Measurements from ENCODE around the gene FOXO3. TPM values are rescaled to one million over a fixed set of nuclear protein-coding genes. Genes with fewer than 3 reads are reported as not detected.
"Not testable (repeated sequence)": the region's sequence is repeated elsewhere in the genome, so short reads cannot be mapped to it uniquely, and the experiment has no call there.

The FOXO3 gene
- total and polyA plus RNA-seq, 2 experiments from 2014 or later, result 19.7 to 36.6 TPM

GRCh38 chr6:108661982-108662381, 101.3 kb downstream of the FOXO3 start:
- Histone ChIP-seq H3K27me3 (replicated peaks; ENCODE audit: insufficient read depth) (no peaks in the 10 kb centered on the region), H3K4me3 (no peak overlapping the region), H3K27ac (peak overlapping the region; percentile 22; the same call in 1 of the 2 replicates), H3K36me3 (ENCODE audit: low read depth) (peaks cover 12% of the 10 kb centered on the region), H3K4me2 (ENCODE audit: unreplicated experiment) (peak overlapping the region; percentile 31), H3K9me2 (ENCODE audit: insufficient read depth) (no peaks in the 10 kb centered on the region), H3K4me1 (ENCODE audit: insufficient read depth) (peaks cover 20% of the 10 kb centered on the region), H3K9me3 (ENCODE audit: low read depth) (no peaks in the 10 kb centered on the region), H3F3A (ENCODE audit: insufficient read depth) (peaks cover 19% of the 10 kb centered on the region), H3K9ac (no peak overlapping the region), H3K79me2 (ENCODE audit: insufficient read depth) (peaks cover 92% of the 10 kb centered on the region), H4K20me1 (ENCODE audit: insufficient read depth) (0 out of 2 replicates have a peak, but pooled peaks cover 7% of the 10 kb centered on the region), H2AFZ (no peak overlapping the region)
- TF ChIP-seq EZH2phosphoT487 (IDR thresholded peaks at IDR 0.05; ENCODE audit: insufficient read depth, low read depth) (no peak), EZH2 (IDR thresholded peaks at IDR 0.05; ENCODE audit: insufficient read depth, poor library complexity, severe bottlenecking) (no peak)
- DNase-seq, result no peak
- in situ Hi-C loops (cut with MboI), result no loop called here
- 94 to 99% methylated on average over 2 of the region's 2 CpGs for WGBS, 2 experiments (ENCODE audit: low coverage in 1 of 2, low lambda C conversion rate in 2 of 2, missing lambda C conversion rate in 2 of 2)

DNA sequence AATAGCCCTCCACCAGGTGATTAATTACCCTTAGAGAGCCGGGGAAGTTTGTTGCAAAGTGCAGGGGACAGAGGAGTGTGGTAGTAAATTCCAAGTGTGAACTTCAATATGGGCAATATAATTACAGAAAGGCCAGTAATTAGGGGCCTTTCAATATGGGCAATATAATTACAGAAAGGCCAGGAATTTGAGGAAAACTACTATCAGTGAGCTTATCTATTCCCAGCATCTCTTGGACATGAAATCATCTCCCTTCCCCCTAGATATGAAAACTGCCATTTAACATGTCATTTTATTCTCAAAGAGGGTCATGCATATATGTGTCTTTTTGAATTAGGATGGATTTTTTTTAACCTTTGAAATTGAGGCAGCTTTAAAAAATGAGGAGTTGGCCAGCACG, 102.0 kb downstream of the FOXO3 start:
- peaks cover 14% of the 10 kb centered on the region for H3K4me1 ChIP-seq (ENCODE audit: insufficient read depth)
- DNase-seq, result no peak
- in situ Hi-C loops (cut with MboI), result no loop called here
- no peak overlapping the region for H3K4me3 ChIP-seq
- no peaks in the 10 kb centered on the region for H3K9me3 ChIP-seq (ENCODE audit: low read depth)
- no peak overlapping the region for H3K9ac ChIP-seq
- H3K4me2 ChIP-seq (ENCODE audit: unreplicated experiment), result no peak overlapping the region
- no peak overlapping the region for H3K27ac ChIP-seq
- H2AFZ ChIP-seq, result no peak overlapping the region
- TF ChIP-seq EZH2 (IDR thresholded peaks at IDR 0.05; ENCODE audit: insufficient read depth, poor library complexity, severe bottlenecking) (no peak), EZH2phosphoT487 (IDR thresholded peaks at IDR 0.05; ENCODE audit: insufficient read depth, low read depth) (no peak)
- 97 to 99% methylated on average over 2 of the region's 2 CpGs for WGBS, 2 experiments (ENCODE audit: low coverage in 1 of 2, low lambda C conversion rate in 2 of 2, missing lambda C conversion rate in 2 of 2)
- peaks cover 12% of the 10 kb centered on the region for H3K36me3 ChIP-seq (ENCODE audit: low read depth)
- no peaks in the 10 kb centered on the region for H3K27me3 ChIP-seq (replicated peaks; ENCODE audit: insufficient read depth)
- H3F3A ChIP-seq (ENCODE audit: insufficient read depth), result peaks cover 12% of the 10 kb centered on the region
- peaks cover 92% of the 10 kb centered on the region for H3K79me2 ChIP-seq (ENCODE audit: insufficient read depth)
- no peaks in the 10 kb centered on the region for H3K9me2 ChIP-seq (ENCODE audit: insufficient read depth)
- H4K20me1 ChIP-seq (ENCODE audit: insufficient read depth), result 0 out of 2 replicates have a peak, but pooled peaks cover 8% of the 10 kb centered on the region

DNA sequence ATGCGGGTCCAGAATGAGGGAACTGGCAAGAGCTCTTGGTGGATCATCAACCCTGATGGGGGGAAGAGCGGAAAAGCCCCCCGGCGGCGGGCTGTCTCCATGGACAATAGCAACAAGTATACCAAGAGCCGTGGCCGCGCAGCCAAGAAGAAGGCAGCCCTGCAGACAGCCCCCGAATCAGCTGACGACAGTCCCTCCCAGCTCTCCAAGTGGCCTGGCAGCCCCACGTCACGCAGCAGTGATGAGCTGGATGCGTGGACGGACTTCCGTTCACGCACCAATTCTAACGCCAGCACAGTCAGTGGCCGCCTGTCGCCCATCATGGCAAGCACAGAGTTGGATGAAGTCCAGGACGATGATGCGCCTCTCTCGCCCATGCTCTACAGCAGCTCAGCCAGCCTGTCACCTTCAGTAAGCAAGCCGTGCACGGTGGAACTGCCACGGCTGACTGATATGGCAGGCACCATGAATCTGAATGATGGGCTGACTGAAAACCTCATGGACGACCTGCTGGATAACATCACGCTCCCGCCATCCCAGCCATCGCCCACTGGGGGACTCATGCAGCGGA, 102.9 kb downstream of the FOXO3 start:
- H2AFZ ChIP-seq; H3K4me3 ChIP-seq; in situ Hi-C loops (cut with MboI); H3K27ac ChIP-seq; DNase-seq; H3K27me3 ChIP-seq (replicated peaks; ENCODE audit: insufficient read depth); H3K9me2 ChIP-seq (ENCODE audit: insufficient read depth); H3K4me2 ChIP-seq (ENCODE audit: unreplicated experiment); H3K9ac ChIP-seq; H3K9me3 ChIP-seq (ENCODE audit: low read depth); H3F3A ChIP-seq (ENCODE audit: insufficient read depth): not testable (repeated sequence)
- Histone ChIP-seq H3K79me2 (ENCODE audit: insufficient read depth) (peaks cover 92% of the 10 kb centered on the region), H3K36me3 (ENCODE audit: low read depth) (peaks cover 12% of the 10 kb centered on the region), H3K4me1 (ENCODE audit: insufficient read depth) (peaks cover 14% of the 10 kb centered on the region), H4K20me1 (ENCODE audit: insufficient read depth) (0 out of 2 replicates have a peak, but pooled peaks cover 16% of the 10 kb centered on the region)
- 98% methylated on average over 29 to 30 of the region's 30 CpGs for WGBS, 2 experiments (ENCODE audit: low coverage in 1 of 2, low lambda C conversion rate in 2 of 2, missing lambda C conversion rate in 2 of 2)

DNA sequence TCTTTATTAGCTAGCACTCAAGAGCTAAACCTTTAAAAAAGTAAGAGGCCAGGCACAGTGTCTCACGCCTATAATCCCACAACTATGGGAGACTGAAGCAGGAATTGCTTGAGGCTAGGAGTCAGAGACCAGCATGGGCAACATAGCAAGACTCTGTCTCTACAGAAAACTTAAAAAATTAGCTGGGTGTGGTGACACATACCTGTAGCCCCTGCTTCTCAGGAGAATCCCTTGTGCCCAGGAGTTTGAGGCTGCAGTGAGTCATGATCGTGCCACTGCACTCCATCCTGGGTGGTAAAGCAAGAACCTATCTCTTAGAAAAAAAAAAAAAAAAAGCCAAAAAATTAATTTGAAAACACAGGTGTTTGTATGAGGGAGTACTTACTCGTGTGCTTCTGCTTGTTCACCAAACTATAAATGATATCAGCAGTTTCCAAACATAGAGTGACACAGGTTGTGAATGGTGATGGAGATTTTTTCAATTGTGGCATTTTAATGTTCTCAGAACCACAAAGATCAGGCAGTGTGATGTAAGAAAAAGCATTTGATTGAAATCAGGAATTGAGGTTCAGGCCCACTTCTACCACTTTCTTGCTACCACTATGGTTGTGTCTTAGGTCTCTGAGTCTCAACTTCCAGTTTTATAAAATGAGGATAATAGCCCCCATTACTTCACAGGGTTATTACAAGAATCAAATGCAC, 104.9 kb downstream of the FOXO3 start:
- TF ChIP-seq EZH2 (IDR thresholded peaks at IDR 0.05; ENCODE audit: insufficient read depth, poor library complexity, severe bottlenecking) (no peak), EZH2phosphoT487 (IDR thresholded peaks at IDR 0.05; ENCODE audit: insufficient read depth, low read depth) (no peak)
- 0 out of 2 replicates have a peak, but pooled peaks cover 21% of the 10 kb centered on the region for H4K20me1 ChIP-seq (ENCODE audit: insufficient read depth)
- no peaks in the 10 kb centered on the region for H3K27me3 ChIP-seq (replicated peaks; ENCODE audit: insufficient read depth)
- H2AFZ ChIP-seq, result no peak overlapping the region
- peaks cover 14% of the 10 kb centered on the region for H3K4me1 ChIP-seq (ENCODE audit: insufficient read depth)
- H3K79me2 ChIP-seq (ENCODE audit: insufficient read depth), result peaks cover 92% of the 10 kb centered on the region
- H3K36me3 ChIP-seq (ENCODE audit: low read depth), result peaks cover 12% of the 10 kb centered on the region
- H3K9ac ChIP-seq, result no peak overlapping the region
- H3K4me2 ChIP-seq (ENCODE audit: unreplicated experiment), result no peak overlapping the region
- H3K4me3 ChIP-seq, result no peak overlapping the region
- DNase-seq, result no peak
- no peak overlapping the region for H3K27ac ChIP-seq
- no peaks in the 10 kb centered on the region for H3K9me2 ChIP-seq (ENCODE audit: insufficient read depth)
- peaks cover 6% of the 10 kb centered on the region for H3F3A ChIP-seq (ENCODE audit: insufficient read depth)
- WGBS, 2 experiments (ENCODE audit: low coverage in 1 of 2, low lambda C conversion rate in 2 of 2, missing lambda C conversion rate in 2 of 2), result 93 to 97% methylated on average over 3 of the region's 3 CpGs
- in situ Hi-C loops (cut with MboI), result no loop called here
- H3K9me3 ChIP-seq (ENCODE audit: low read depth), result no peaks in the 10 kb centered on the region

Measured in GM23248 (cell line).